ENCODE data around the gene RBP3.

DNA sequence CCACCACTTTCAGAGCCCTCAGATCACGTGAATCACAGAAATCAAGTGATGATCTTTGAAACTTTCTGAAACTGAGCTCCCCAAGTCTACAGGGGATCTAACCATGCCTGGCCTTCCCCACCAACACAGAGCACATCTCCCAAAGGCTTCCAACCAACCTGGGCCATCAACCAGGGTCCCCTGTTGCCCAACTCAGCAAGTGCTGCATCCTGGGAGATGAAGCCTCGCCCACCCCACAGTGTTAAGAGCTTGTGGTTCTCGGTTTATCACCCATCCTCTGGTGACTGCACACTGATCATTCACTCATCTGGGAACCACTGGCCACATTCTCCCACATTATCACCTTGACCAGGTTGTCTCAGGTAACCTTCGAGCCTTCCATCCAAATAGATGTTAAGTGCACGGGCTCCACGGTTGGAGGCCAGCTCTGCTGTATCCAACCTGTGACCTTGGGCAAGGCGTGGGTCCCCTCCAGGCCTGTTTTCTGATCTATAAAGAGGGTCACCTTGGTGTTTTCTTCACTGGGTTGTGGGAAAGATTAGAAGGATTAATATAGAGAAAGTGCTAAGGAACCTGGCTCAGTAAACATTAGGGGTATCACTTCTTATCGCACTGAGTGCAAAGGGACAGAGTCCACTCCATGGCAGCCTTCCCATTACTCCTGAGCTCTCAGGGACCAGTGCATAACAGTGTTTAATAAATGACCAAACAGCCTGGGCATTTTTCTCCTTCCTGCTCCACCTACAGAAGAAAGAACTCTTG, 32.4 kb downstream of the RBP3 start:
- TF ChIP-seq POLR2A (IDR thresholded peaks at IDR 0.05), result no peak
- TF ChIP-seq, protein P1, sequence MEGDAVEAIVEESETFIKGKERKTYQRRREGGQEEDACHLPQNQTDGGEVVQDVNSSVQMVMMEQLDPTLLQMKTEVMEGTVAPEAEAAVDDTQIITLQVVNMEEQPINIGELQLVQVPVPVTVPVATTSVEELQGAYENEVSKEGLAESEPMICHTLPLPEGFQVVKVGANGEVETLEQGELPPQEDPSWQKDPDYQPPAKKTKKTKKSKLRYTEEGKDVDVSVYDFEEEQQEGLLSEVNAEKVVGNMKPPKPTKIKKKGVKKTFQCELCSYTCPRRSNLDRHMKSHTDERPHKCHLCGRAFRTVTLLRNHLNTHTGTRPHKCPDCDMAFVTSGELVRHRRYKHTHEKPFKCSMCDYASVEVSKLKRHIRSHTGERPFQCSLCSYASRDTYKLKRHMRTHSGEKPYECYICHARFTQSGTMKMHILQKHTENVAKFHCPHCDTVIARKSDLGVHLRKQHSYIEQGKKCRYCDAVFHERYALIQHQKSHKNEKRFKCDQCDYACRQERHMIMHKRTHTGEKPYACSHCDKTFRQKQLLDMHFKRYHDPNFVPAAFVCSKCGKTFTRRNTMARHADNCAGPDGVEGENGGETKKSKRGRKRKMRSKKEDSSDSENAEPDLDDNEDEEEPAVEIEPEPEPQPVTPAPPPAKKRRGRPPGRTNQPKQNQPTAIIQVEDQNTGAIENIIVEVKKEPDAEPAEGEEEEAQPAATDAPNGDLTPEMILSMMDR (IDR thresholded peaks at IDR 0.05 in 4 of 5, conservative IDR thresholded peaks at IDR 0.05 in 1 of 5), result no peak

All from gastrocnemius medialis (tissue), 4 donors.